ENCODE measurements around the gene C1orf232.

The C1orf232 gene

DNA sequence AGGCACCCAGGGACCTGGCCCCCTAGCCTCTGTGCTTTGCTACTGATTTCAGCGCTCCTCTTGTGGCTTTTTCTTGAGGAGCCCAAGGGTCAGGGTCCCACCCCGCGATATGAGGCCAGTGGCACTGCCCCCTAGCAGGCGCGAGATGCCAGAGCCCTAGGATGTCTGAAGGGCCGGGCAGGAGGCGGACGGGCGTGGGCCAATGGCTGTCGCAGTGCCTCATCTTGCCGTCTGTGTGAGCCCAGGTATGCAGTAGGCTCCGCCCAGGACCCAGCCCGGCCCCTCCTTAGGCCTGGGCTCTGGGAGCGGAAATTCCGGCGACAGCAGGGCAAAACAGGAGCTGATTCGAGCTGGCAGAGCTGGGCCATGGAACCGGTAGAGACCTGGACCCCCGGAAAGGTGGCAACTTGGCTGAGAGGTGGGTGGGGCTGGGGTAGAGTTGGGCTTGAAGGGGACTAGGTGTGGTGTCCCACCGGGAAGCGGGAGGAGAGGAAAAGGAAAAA lies 8.5 kb upstream of the C1orf232 start, which contains the start of gene CNKSR1:
CNKSR1 (plus strand) TSS at position 310 of the 503 bp plus-strand sequence; CDS start at position 367, 57 bp downstream.
- peak in 1 of 2 donors; percentile 24 for DNase-seq

DNA sequence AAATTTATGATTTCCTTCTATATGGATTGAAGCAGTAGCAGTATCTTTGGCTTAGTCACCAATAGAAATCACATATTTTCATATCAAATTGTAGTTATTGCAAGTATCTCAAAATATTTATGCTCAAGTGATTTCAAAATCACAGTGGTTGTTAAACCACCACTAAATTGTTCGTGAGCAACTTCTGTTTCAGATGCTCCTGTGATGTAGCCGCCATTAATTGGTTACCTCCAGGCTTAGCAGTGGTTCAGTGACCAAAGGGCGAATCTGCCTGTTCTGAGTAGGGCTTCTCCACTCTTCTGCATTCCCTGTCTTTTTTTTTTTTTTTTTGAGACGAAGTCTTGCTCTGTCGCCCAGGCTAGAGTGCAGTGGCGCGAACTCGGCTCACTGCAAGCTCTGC lies 6.6 kb upstream of the C1orf232 start:
- no peak for DNase-seq

DNA sequence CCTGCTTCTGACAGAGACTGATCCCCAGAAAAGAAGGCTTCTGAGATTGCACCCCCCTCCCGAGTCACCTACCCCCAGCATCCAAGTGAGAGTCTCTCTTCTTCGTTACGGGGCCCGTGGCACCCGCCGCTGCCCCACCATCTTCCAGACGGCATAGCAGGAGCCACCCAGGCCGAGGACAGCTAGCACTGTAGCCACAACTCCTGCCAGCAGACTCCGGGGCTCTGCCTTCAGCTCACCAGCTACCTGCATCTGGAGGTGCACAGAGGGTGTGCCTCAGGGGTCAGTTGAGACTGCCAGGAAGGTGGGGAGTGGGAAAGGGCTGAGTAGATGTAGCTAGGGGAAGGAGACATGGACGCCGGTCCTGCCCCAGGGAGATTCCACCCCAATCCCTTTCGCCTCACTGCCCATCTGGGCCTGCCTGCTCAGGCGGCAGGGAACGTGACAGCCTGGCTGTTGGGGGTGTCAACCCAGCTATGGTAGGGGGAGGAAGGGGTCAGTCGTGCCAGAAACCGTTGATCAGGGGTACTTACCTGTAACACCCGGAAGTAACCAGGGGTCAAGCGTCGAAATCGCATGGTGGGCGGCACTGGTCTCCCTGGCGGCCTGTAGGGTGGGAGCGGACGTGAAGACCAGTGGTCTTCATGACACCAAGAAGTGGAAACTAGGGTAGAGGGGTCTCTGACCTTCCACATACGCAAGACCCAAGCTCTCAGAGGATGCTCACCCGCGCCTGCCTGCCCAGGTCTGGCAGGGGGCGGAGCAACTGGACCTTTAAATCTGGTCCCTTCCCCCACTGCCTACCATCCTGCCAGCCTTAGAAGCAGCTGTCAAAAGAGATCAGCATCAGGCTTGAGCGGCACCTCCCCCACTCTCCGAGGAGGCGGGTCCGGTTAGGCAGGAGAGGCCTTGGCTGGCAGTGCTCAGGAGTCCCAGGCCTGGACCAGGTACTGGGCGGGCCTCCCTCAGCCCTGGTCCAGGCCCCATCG lies 2.6 kb upstream of the C1orf232 start, which contains the start of gene ZNF593OS:
ZNF593OS (minus strand) TSS at position 749 of the 989 bp plus-strand sequence; CDS start at position 578, 171 bp downstream.
- DNase-seq, result no peak

DNA sequence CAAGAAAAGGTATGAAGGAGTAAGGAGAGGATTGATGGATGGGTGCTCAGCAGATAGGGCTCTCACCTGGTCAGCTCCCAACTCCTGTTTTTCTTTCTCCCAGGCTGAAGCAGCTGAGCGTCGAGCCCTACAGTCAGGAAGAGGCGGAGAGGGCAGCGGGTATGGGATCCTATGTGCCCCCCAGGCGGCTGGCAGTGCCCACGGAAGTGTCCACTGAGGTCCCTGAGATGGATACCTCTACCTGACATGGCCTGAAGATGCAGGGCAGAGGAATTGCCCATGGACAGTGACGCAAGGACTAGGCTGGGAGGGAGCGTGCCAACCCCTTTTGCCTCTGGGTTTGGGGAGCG lies 1.7 kb upstream of the C1orf232 start:
- no peak for DNase-seq

DNA sequence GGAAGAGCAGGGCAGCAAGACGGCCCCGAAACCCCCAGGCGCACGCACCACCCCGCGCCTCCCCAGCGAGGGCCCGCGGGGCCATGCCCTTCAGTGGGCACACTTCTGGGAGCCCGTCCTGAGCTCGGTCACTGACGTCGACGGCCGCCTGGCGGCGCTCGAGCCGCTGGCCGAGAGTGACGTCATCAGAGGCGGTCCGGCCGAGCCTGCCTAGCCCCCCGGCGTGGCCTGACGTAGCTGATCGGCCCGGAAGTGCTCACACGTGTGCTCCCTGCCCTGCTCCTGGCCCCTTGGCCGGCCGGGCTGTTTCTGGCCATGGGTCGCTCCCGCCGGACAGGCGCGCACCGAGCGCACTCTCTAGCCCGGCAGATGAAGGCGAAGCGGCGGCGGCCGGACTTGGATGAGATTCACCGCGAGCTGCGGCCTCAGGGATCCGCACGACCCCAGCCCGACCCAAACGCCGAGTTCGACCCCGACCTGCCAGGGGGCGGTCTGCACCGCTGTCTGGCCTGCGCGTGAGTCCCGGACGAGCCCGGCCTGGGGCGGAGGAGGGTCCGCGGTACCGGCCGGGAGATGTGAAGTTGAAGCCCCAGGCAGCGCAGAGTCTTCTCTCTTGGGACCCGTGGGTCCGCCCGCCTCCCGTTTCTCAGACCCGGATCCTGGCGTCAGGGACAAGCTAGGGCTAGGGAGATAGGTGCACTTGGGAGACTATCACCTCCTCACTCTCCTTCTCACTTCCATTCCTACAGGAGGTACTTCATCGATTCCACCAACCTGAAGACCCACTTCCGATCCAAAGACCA lies 1.1 kb upstream of the C1orf232 start, which contains the start of gene ZNF593:
ZNF593 (plus strand) TSS at position 240 of the 803 bp plus-strand sequence; CDS start at position 316, 76 bp downstream.
- DNase-seq, result peak; percentile 90 to 91

DNA sequence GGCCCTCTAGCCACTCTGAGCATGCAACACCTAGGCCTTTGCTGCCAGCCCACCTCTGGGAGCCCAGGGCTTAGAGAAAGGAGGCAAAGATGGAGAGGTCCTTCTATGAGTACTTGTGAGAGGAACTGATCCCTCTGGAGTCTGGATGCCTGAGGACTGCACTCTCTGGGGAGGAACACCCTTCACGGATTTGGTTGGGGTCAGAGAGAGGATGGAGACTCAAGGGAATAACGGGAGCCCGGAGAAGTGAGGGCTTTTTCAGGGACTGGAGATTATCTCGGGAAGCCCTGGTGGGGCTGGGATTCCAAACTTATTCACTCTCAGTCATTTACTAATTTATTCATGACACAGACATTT lies 413 bp upstream of the C1orf232 start:
- no peak for DNase-seq

DNA sequence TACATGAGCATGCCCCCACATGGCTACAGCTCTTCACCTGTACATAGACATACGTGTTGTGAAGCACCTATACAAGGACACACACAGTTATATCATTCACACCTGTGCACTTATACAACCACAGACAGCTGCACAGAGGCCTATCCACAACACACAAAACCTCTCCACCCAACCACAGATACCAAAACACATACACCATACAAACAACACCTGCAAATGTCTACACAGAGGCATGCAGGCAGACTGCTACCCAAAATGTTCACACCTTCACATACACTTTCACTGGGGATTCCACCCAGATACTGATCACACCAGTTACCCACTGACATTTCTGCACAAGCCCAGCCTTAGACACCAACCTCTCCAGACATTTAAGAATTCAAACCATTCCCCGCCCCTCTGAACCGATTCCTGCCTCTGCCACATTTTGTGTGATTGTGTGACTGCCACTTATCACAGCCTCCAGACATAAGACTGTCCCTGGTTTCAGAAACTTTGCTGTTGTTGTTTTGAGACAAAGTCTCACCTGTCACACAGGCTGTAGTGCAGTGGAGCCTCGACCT lies 2.0 kb downstream of the C1orf232 start:
- DNase-seq, result no peak

DNA sequence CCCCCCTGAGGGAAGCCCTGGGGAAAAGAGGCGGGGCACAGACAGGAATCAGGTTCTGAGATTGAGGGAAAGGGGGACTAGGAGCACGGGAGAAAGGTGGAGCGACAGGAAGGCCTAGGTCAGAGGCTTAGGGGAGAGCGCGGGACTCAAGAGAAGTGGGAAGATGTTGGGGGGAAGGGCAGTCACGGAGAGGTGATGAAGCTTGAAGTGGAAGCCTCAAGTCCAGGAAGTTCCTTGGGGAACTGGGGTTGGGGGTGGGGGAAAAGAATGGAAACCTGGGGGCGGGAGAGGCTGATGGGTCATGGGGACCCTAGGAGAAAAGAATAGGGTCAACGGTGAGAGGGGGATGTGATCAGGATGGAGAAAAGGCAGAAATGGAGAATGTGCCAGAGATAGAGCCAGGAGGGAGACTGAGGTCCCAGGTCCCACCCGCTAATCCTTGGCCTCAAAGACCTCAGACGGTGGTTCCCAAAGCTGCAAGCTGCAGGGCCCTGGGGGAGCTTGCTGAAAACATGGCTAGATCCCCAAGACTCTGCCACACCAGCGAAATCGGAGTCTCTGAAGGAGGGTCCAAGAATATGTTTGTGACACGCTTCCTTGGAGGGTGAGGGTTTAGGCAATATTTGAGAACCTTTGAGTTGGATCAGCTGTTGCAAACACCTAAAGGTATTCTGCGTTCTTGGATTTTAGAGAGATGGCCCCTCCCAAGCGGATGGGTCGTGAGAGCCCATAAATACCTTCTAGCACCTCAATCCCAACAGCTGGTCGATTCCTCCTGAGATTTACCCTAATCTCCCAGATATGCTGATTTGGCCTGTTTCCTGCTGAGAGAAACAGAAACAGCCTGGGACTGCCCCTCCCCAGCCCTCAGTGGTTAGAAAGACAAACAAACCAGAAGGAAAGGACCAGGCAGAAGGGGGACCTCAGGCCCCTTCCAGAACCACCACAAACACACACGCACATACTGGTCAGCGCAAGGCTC lies 3.6 kb downstream of the C1orf232 start:
- DNase-seq, result no peak

DNA sequence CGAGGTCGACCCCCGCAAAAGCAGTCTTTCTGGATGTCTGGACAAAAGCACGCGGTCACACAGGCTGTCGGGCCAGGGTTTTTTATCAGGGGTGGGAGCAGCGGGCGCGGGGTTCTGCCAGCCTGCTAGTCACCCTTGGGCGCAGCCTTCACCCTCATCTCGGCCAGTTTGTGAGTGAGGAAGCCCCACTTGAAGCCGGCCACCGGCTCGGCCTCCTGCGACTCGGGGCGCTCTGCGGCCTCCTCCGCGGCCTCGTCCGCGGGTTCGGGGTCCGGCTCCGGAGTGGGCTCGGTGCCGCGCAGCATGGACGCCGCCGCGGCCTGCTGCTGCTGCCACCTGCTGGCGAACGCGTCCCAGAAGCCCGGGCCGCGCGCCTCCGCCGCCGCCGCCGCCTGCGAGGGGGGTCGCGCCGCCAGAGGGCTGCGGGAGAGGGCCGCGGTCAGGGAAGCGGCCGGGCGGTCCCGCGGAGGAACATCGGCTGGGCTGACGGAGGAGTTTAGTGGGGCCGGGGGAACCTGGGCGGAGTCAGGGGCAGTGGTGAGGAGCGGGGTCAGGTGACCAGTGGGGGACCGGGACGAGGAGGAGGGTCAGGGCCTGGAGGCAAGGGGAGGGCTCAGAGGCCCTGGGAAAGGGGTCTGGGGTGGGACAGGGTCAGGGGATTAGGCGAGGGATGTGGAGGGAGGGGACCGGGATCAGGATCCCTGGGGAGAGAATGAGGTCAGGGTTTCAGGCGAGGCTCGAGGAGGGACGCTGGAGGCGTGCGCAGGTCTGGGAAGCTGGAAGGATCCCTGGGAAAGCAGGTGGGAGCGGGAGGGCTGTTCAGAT lies 4.5 kb downstream of the C1orf232 start:
- peak; percentile 34 to 54 for DNase-seq

DNA sequence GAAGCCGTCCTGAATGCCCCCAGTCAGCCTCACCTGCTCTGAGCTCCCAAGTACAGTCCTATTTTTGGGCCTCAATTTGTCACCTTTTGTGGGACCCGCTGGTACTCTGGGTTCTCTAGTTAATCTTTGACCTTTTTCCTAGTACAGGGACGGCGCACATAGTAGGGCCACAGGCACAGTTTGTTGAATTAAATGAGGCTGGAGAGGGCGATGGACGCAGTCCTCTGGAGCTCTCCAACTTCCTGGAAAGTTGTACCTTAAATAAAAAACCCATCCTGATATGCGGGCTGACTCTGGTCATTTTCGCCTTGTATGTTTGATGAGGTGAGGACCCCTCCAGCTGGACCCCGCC lies 5.1 kb downstream of the C1orf232 start:
- DNase-seq, result no peak

DNA sequence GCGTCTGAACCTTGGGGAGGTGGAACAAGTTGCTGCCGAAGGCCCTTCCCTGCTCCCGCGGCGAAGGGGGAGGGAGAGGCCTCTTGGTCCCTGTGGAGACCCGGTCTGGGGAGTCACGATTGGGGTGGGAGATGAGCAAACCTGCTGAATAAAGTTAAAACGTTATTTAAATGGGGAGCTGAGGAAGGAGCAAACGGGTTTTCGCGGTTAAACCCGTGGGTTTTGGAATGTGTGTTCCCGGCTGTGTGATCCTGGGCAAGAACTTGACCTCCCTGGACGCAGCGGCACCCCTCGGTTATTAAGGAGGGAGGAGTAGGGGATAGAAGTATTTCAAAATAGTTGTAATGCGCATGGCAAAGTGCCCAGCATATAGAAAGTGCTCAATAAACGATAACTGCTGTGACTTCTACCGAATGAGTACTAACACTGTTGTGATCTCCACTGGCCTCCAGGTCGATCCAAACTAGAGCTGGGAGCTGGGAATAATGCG lies 6.5 kb downstream of the C1orf232 start:
- DNase-seq, result no peak

DNA sequence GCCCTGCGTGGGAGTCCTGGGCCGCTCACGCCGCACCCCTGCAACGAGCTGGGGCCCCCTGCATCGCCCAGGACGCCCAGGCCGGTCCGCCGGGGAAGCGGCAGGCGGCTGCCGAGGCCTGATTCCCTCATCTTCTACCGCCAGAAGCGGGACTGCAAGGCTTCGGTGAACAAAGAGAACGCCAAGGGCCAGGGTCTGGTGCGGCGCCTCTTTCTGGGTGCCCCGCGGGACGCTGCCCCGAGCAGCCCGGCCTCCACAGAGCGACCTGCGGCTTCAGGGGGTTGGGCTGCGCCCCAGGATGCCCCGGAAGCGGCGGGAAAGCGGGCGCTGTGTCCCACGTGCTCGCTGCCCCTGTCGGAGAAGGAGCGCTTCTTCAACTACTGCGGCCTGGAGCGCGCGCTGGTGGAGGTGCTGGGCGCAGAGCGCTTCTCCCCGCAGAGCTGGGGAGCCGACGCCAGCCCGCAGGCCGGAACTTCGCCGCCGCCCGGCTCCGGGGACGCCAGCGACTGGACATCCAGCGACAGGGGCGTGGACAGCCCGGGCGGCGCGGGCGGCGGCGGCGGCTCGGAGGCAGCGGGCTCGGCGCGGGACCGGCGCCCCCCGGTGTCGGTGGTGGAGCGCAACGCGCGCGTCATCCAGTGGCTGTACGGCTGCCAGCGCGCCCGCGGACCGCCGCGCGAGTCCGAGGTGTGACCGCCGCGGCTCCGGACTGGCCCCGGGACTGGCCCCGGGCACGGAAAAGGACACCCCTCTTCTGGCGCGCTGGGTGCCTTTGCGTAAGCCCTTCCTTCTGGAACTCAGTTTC lies 7.1 kb downstream of the C1orf232 start:
- DNase-seq, result peak; percentile 28 to 31

DNA sequence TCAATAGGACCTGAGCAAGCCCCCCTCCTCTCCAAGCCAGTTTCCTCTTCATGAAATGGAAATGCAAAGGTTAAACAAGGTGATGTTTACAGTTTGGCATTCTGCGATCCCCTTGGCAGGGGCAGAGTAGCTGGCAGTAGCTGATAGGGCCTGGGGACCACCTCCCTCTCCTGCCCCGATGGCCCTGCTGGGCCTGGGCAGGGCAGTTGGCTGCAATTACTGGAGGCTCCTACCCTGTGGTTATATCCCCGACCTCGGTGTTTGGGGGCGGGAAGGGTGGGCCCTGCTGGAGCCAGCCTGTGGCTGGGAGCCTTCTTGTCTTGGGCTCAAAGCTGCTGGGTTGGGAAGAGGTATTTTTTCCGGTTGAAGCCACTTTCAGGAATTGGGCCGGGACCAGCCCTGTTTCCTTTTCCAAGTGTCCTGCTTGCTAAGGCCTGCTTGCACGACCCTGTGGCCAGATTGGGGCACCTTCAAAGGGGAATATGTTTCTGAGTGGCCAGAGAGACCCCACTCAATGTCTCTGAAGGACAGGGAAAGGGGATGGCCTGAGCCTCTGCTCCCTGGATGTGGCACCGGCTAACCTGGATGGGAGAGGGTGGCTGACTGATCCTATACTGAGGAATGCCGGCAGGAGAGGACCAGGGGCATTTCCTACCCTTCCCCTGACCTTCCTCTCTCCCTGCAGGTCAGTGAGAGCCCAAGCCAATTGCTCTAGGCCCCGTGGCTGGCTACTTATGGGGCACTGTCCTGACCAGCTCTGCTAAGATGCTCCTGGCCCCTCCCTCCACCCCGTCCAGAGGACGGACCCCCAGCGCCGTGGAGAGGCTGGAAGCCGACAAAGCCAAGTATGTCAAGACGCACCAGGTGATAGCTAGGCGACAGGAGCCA lies 8.0 kb downstream of the C1orf232 start:
- DNase-seq, result no peak

DNA sequence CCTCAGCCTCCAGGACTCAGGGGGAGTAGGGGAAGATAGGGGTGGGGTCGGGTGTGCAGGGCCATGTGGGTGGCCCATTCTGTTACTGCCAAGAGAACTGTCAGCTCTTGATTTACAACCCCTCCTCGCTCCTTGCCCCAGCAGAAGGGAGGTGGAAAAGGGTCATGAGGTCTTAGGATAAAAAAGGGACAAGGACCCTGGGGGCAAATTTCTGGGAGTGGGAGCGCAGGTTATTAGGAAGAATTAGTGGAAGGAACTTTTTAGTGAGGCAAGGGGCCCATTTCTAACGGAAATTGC lies 9.1 kb downstream of the C1orf232 start:
- no peak for DNase-seq

DNA sequence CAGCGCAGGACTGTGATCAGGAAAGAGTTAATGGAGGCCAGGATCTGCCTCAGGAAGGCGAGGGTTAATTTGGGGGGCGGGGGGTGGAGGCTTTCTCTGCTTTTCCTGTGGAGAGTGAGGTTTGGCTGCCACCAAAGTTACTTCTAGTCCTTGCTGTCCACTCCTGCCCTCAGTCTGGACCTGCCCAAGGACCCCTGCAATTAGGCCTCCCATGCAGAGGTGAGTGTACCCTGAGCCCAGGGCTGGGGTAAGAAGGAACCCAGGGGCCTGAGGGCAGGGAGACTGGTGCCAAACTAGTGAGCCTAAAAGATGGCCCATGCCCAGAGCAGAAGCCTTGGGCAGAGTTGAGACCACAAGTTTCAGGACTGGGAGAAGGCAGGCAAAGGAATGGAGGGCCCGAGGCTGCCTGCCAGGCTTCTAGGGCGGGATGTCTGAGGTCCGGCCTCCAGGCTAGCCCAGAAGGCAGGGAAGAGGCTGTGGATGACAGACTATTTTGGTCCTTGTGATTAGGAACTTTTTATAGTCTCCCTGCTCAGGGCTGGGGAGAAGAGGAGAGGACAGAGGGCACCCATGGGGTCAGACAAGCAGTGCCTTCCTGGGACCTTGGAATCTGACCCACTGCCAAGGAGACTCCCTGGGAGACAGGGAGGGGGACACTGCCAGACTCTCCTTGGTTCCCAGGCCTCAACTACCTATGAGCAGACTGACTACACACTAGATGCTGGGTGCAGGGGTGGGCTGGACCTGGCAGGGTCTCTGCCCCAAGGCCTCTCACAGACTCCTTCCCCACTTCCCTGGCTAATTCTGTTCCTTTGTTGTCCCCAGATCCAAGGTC lies 9.6 kb downstream of the C1orf232 start, which contains the start of gene FAM110D:
FAM110D (plus strand) TSS at position 172 of the 835 bp plus-strand sequence. CDS start 2,213 bp downstream, outside the sequence.
- no peak for DNase-seq

DNA sequence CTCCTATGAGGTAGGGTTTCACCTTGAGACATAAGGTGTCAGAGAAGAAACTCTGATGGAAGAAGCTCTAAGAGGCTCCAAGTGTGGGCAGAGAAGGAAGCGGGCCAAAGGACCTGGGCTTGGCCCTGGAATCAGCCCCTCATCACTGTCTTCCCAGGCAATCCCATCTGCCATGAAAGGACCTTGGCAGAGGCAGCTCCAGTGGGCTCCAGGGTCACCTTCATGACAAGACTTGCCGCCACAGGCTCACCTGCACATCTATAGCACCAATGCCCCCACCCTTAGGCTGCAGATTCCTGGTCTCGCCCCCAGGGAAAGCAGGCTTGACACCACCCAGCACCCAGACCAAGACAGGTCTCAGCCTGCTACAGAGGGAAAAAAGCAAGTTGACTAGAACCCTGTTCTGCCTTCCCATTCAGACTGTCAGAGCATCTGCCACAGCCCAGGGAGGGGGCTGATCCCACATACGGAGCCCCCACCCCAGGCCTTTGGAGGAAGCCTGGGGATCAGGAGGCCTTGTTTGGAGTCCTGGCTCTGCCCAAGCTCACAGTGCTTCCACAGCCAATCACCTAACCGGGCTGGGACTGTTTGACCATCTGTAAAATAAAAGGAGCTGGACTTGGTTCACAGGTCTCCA lies 10.4 kb downstream of the C1orf232 start:
- DNase-seq, result no peak
